Right kidney (tissue), 9 donors: ENCODE measurements around the gene OLFM1.

Experiments used
- DNase-seq: peaks from one replicate; pipeline ENCODE4 v3.0.0-alpha.2; 2016
- long read RNA-seq, 8 donors: transcript quantifications; one replicate each; lab custom pipeline, GENCODE V29; 2026

Gene OLFM1
- long read RNA-seq, donor 1, partial matches to known transcripts, result 0 of 1 reads
- long read RNA-seq, donor 1, other reads (novel, unspliced or antisense), result 0 of 1 reads
- long read RNA-seq, donor 2, partial matches to known transcripts, result 0 of 1 reads
- long read RNA-seq, donor 2, other reads (novel, unspliced or antisense), result 0 of 1 reads
- long read RNA-seq, donor 3, result 0 reads
- long read RNA-seq, donor 4, result 0 reads
- long read RNA-seq, donor 5, partial matches to known transcripts, result 0 of 2 reads
- long read RNA-seq, donor 5, other reads (novel, unspliced or antisense), result 0 of 2 reads
- long read RNA-seq, donor 6, partial matches to known transcripts, result 0 of 1 reads
- long read RNA-seq, donor 6, other reads (novel, unspliced or antisense), result 0 of 1 reads
- long read RNA-seq, donor 7, partial matches to known transcripts, result 0 of 3 reads
- long read RNA-seq, donor 7, other reads (novel, unspliced or antisense), result 0 of 3 reads
- long read RNA-seq, donor 8, result 0 reads

- no peak for DNase-seq
Observed at GRCh38 chr9:135087489-135087792, at the start of gene OLFM1. OLFM1 (plus strand) TSS chr9:135087668; CDS start chr9:135087990, 322 bp downstream.

- DNase-seq, result no peak
Observed at GRCh38 chr9:135038331-135038730, 49.1 kb upstream of the OLFM1 start.

GRCh38 chr9:135038826-135039225 is 48.6 kb upstream of the OLFM1 start:
- DNase-seq, result no peak

GRCh38 chr9:135039266-135039870 is 48.1 kb upstream of the OLFM1 start:
- DNase-seq, result no peak

GRCh38 chr9:135039916-135040645 is 47.4 kb upstream of the OLFM1 start:
- no peak for DNase-seq

- no peak for DNase-seq
Observed at GRCh38 chr9:135040892-135041291, 46.6 kb upstream of the OLFM1 start.

- no peak for DNase-seq
Observed at GRCh38 chr9:135043345-135043744, 44.1 kb upstream of the OLFM1 start.

- DNase-seq, result no peak
Observed at GRCh38 chr9:135045264-135045927, 42.1 kb upstream of the OLFM1 start.

- no peak for DNase-seq
Observed at GRCh38 chr9:135045928-135046738, 41.3 kb upstream of the OLFM1 start.

GRCh38 chr9:135046739-135047350 is 40.6 kb upstream of the OLFM1 start:
- DNase-seq, result no peak

GRCh38 chr9:135047521-135047920 is 39.9 kb upstream of the OLFM1 start:
- DNase-seq, result no peak

GRCh38 chr9:135048046-135048757 is 39.3 kb upstream of the OLFM1 start:
- DNase-seq, result no peak

- DNase-seq, result no peak
Observed at GRCh38 chr9:135048758-135049444, 38.6 kb upstream of the OLFM1 start.

GRCh38 chr9:135049460-135049859 is 38.0 kb upstream of the OLFM1 start:
- DNase-seq, result no peak

- DNase-seq, result no peak
Observed at GRCh38 chr9:135050072-135050990, 37.1 kb upstream of the OLFM1 start.

- no peak for DNase-seq
Observed at GRCh38 chr9:135051316-135052038, 36.0 kb upstream of the OLFM1 start.

GRCh38 chr9:135053133-135053532 is 34.3 kb upstream of the OLFM1 start:
- no peak for DNase-seq

GRCh38 chr9:135055181-135055580 is 32.3 kb upstream of the OLFM1 start:
- DNase-seq, result no peak
